SU-DHL-6 (cell line): ENCODE results near the gene GDI1.

ENCODE experiments used
- H2AFZ ChIP-seq: fragments of 200-600 bp; sonication (generic); 2 replicates; pipeline ENCODE4 v1.6.1; 2014; ENCODE audit warnings: low read depth, mild to moderate bottlenecking, moderate library complexity, mixed read lengths, antibody characterized with exemption, low read length; ENCODE audit not compliant: severe bottlenecking
- H3F3A ChIP-seq: fragments of 200-600 bp; shearing (Covaris generic); 2 replicates; pipeline ENCODE4 v1.6.0; 2016; ENCODE audit warnings: antibody characterized with exemption, mild to moderate bottlenecking; ENCODE audit not compliant: insufficient read depth
- H3K27ac ChIP-seq: fragments of 200-600 bp; sonication (generic); 2 replicates; pipeline ENCODE4 v1.5.1; 2016; ENCODE audit warnings: low read depth, mild to moderate bottlenecking, low read length, moderate library complexity, mixed read lengths
- H3K27me3 ChIP-seq: fragments of 200-600 bp; sonication (generic), shearing (Covaris generic); 2 replicates; pipeline ENCODE4 v1.6.0; 2014; ENCODE audit warnings: mild to moderate bottlenecking, low read length
- H3K36me3 ChIP-seq: fragments of 200-600 bp; sonication (generic); 2 replicates; pipeline ENCODE4 v1.6.1; 2014; ENCODE audit warnings: mild to moderate bottlenecking, low read length, mixed read lengths
- H3K4me2 ChIP-seq: fragments of 300-600, 200-600 bp; shearing (Covaris generic), sonication (generic); 2 replicates; pipeline ENCODE4 v1.6.0; 2014; ENCODE audit warnings: low read length, low read depth, mild to moderate bottlenecking; ENCODE audit not compliant: poor library complexity, severe bottlenecking
- H3K4me3 ChIP-seq: fragments of 200-600 bp; sonication (generic); 2 replicates; pipeline ENCODE4 v1.5.1; 2014; ENCODE audit warnings: antibody characterized with exemption, low read length, mild to moderate bottlenecking, mixed read lengths; ENCODE audit not compliant: insufficient read depth, poor library complexity, severe bottlenecking
- H3K79me2 ChIP-seq: fragments of 200-600 bp; sonication (generic); 2 replicates; pipeline ENCODE4 v1.6.1; 2014; ENCODE audit warnings: mild to moderate bottlenecking, low read length, moderate library complexity; ENCODE audit not compliant: insufficient read depth
- H3K9ac ChIP-seq: fragments of 200-600 bp; sonication (generic); 2 replicates; pipeline ENCODE4 v1.7.0; 2014; ENCODE audit warnings: mild to moderate bottlenecking, low read length
- H3K9me2 ChIP-seq: fragments of 200-600 bp; sonication (generic); replicated peaks from 2 replicates; pipeline ENCODE4 v1.6.1; 2014; ENCODE audit warnings: low read length; ENCODE audit not compliant: insufficient read depth
- H3K9me3 ChIP-seq: fragments of 200-600 bp; sonication (generic); 2 replicates; pipeline ENCODE4 v1.6.1; 2014; ENCODE audit warnings: low read length, mixed read lengths; ENCODE audit not compliant: insufficient read depth
- H4K20me1 ChIP-seq: fragments of 200-600 bp; sonication (generic); 2 replicates; pipeline ENCODE4 v1.6.1; 2014; ENCODE audit warnings: low read depth, mild to moderate bottlenecking, antibody characterized with exemption, low read length, moderate library complexity, mixed read lengths
- EZH2phosphoT487 ChIP-seq: fragments of 200-600 bp; sonication (generic), shearing (Covaris generic); conservative IDR thresholded peaks from 2 replicates; pipeline ENCODE4 v1.6.1; 2018; ENCODE audit warnings: mild to moderate bottlenecking, antibody characterized with exemption, low read length, moderate library complexity, mixed read lengths
- TF ChIP-seq, protein P1 (sequence below): fragments of 200-600 bp; sonication (generic); IDR thresholded peaks from one replicate; pipeline ENCODE4 v1.5.1; 2017; ENCODE audit warnings: antibody characterized with exemption, mild to moderate bottlenecking, low read length, moderate library complexity; ENCODE audit not compliant: insufficient read depth, poor library complexity, severe bottlenecking

GDI1 gene

DNA sequence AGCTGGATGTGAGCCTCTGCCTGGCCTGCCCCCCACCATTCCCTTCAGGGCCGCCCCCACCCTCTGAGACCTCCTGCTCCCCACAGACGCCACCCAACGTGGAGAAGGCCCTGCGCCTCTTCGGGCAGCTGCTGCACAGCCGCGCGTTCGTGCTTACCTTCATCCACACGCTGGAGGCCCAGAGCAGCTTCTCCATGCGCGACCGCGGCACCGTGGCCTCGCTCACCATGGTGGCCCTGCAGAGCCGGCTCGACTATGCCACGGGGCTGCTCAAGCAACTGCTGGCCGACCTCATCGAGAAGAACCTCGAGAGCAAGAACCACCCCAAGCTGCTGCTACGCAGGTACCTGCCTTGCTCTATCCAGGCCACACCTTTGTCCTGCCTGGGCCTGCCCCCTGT, 31.3 kb downstream of the GDI1 start:
- H4K20me1 ChIP-seq, result no peaks in the 10 kb centered on the region
- H3K27me3 ChIP-seq, result no peaks in the 10 kb centered on the region
- no peaks in the 10 kb centered on the region for H3K9me3 ChIP-seq
- TF ChIP-seq, protein P1, sequence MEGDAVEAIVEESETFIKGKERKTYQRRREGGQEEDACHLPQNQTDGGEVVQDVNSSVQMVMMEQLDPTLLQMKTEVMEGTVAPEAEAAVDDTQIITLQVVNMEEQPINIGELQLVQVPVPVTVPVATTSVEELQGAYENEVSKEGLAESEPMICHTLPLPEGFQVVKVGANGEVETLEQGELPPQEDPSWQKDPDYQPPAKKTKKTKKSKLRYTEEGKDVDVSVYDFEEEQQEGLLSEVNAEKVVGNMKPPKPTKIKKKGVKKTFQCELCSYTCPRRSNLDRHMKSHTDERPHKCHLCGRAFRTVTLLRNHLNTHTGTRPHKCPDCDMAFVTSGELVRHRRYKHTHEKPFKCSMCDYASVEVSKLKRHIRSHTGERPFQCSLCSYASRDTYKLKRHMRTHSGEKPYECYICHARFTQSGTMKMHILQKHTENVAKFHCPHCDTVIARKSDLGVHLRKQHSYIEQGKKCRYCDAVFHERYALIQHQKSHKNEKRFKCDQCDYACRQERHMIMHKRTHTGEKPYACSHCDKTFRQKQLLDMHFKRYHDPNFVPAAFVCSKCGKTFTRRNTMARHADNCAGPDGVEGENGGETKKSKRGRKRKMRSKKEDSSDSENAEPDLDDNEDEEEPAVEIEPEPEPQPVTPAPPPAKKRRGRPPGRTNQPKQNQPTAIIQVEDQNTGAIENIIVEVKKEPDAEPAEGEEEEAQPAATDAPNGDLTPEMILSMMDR, result no peak
- TF ChIP-seq EZH2phosphoT487, result no peak
- no peak overlapping the region for H3K9ac ChIP-seq
- H3K27ac ChIP-seq, result no peak overlapping the region
- no peaks in the 10 kb centered on the region for H3F3A ChIP-seq
- no peaks in the 10 kb centered on the region for H3K36me3 ChIP-seq
- H3K4me2 ChIP-seq, result no peak overlapping the region
- no peak overlapping the region for H2AFZ ChIP-seq
- no peak overlapping the region for H3K4me3 ChIP-seq
- no peaks in the 10 kb centered on the region for H3K79me2 ChIP-seq
- H3K9me2 ChIP-seq, result no peaks in the 10 kb centered on the region

DNA sequence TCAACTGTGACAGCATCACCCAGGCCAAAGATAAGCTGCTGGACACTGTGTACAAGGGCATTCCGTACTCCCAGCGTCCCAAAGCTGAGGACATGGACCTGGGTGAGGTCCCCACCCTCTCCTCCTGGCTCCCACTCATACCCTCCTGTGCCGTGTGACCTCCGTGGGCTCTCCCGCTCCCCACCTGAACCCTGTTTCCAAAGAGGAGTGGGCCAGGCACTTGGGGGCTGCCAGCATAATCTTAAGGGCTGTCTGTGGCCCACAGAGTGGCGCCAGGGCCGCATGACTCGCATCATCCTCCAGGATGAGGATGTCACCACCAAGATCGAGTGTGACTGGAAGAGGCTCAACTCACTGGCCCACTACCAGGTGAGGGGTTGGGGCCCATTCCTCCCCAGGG, 32.2 kb downstream of the GDI1 start:
- H3K4me2 ChIP-seq, result no peak overlapping the region
- H3K36me3 ChIP-seq, result no peaks in the 10 kb centered on the region
- H3K9ac ChIP-seq, result no peak overlapping the region
- no peak overlapping the region for H3K4me3 ChIP-seq
- H3F3A ChIP-seq, result no peaks in the 10 kb centered on the region
- no peak overlapping the region for H3K27ac ChIP-seq
- H3K27me3 ChIP-seq, result no peaks in the 10 kb centered on the region
- H3K79me2 ChIP-seq, result no peaks in the 10 kb centered on the region
- H3K9me3 ChIP-seq, result no peaks in the 10 kb centered on the region
- TF ChIP-seq, protein P1, result no peak
- TF ChIP-seq EZH2phosphoT487, result no peak
- no peak overlapping the region for H2AFZ ChIP-seq
- no peaks in the 10 kb centered on the region for H4K20me1 ChIP-seq
- H3K9me2 ChIP-seq, result no peaks in the 10 kb centered on the region

DNA sequence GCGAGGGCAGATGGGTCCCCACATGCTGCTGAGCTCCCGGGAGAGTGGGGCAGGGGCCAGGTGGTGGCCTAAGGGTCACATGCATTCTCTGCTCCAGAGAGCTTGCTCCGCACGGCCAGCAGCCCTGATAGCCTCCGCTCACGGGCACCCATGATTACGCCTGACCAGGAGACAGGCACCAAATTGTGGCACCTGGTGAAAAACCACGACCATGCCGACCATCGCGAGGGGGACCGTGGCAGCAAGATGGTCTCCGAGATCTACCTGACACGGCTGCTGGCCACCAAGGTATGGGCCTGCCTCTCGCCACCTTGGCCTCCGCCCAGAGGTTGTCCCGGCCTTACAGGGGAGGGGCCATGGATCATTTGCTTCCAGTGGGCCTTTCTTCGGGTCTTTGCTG, 32.9 kb downstream of the GDI1 start:
- no peak overlapping the region for H3K4me2 ChIP-seq
- H3K9ac ChIP-seq, result no peak overlapping the region
- H2AFZ ChIP-seq, result no peak overlapping the region
- TF ChIP-seq EZH2phosphoT487, result no peak
- TF ChIP-seq, protein P1, result no peak
- H3K79me2 ChIP-seq, result no peaks in the 10 kb centered on the region
- H3K4me3 ChIP-seq, result no peak overlapping the region
- no peaks in the 10 kb centered on the region for H3K36me3 ChIP-seq
- H3K27me3 ChIP-seq, result no peaks in the 10 kb centered on the region
- no peak overlapping the region for H3K27ac ChIP-seq
- H3K9me3 ChIP-seq, result no peaks in the 10 kb centered on the region
- no peaks in the 10 kb centered on the region for H4K20me1 ChIP-seq
- H3F3A ChIP-seq, result no peaks in the 10 kb centered on the region
- no peaks in the 10 kb centered on the region for H3K9me2 ChIP-seq
